ENCODE data around the gene SH3D19. TPM values are rescaled to one million over a fixed set of nuclear protein-coding genes. Genes with fewer than 3 reads are reported as not detected.
A peak's percentile ranks its signal among the peaks of the same experiment; 100 is the strongest.
"Not testable (repeated sequence)": the region's sequence is repeated elsewhere in the genome, so short reads cannot be mapped to it uniquely, and the experiment has no call there.

Gene SH3D19
- total and polyA plus RNA-seq, 4 donors, result 22.1 to 69.2 (median 50.8) TPM

- 4 to 5% methylated on average over 21 of the region's 21 CpGs for WGBS, 2 donors
- Histone ChIP-seq H3K9ac (ENCODE audit: insufficient read depth in 1 of 2, low read length in 2 of 2) (peak overlapping the region; percentile 26 to 78), H3K4me1 (ENCODE audit: control insufficient read depth in 5 of 5, insufficient read depth in 5 of 5, low read length in 5 of 5) (peaks cover 0 to 27% (median 4%) of the 10 kb centered on the region in 5 donors), H3K36me3 (ENCODE audit: control insufficient read depth in 4 of 4, insufficient read depth in 4 of 4, low read length in 4 of 4) (no peaks in the 10 kb centered on the region), H3K9me3 (ENCODE audit: control insufficient read depth in 4 of 4, insufficient read depth in 3 of 4, low read length in 3 of 4) (no peaks in the 10 kb centered on the region), H3K27ac (ENCODE audit: low read depth in 1 of 2, low read length in 1 of 2) (peak overlapping the region; percentile 93 to 99), H3K4me3 (peak overlapping the region; percentile 81), H3K27me3 (ENCODE audit: control insufficient read depth in 3 of 3, insufficient read depth in 3 of 3, low read length in 2 of 3) (no peaks in the 10 kb centered on the region)
- ATAC-seq (ENCODE audit: insufficient read depth, low FRiP score) (peak; percentile 66), DNase-seq (peak; percentile 55 to 65 (median 62))
- no peak for TF ChIP-seq CTCF (IDR thresholded peaks at IDR 0.05; ENCODE audit: control extremely low read depth, extremely low read depth)
Measured at GRCh38 chr4:151324752-151325110, 674 bp downstream of the SH3D19 start.

GRCh38 chr4:151324124-151324751, 1.2 kb downstream of the SH3D19 start:
- Histone ChIP-seq H3K9me3 (ENCODE audit: control insufficient read depth in 4 of 4, insufficient read depth in 3 of 4, low read length in 3 of 4) (no peaks in the 10 kb centered on the region), H3K4me3 (peak overlapping the region; percentile 81), H3K4me1 (ENCODE audit: control insufficient read depth in 5 of 5, insufficient read depth in 5 of 5, low read length in 5 of 5) (peaks cover 0 to 27% (median 4%) of the 10 kb centered on the region in 5 donors), H3K27ac (ENCODE audit: low read depth in 1 of 2, low read length in 1 of 2) (peak overlapping the region in 1 of 2 donors; percentile 99), H3K9ac (ENCODE audit: insufficient read depth in 1 of 2, low read length in 2 of 2) (peak overlapping the region in 1 of 2 donors; percentile 26), H3K27me3 (ENCODE audit: control insufficient read depth in 3 of 3, insufficient read depth in 3 of 3, low read length in 2 of 3) (no peaks in the 10 kb centered on the region), H3K36me3 (ENCODE audit: control insufficient read depth in 4 of 4, insufficient read depth in 4 of 4, low read length in 4 of 4) (no peaks in the 10 kb centered on the region)
- DNase-seq (peak in 1 of 3 donors; percentile 65), ATAC-seq (ENCODE audit: insufficient read depth, low FRiP score) (no peak)
- no peak for TF ChIP-seq CTCF (IDR thresholded peaks at IDR 0.05; ENCODE audit: control extremely low read depth, extremely low read depth)
- WGBS, 2 donors, result 37 to 38% methylated on average over 12 of the region's 12 CpGs

- H3K27me3 ChIP-seq (ENCODE audit: control insufficient read depth in 3 of 3, insufficient read depth in 3 of 3, low read length in 2 of 3), result no peaks in the 10 kb centered on the region
- H3K9me3 ChIP-seq (ENCODE audit: control insufficient read depth in 4 of 4, insufficient read depth in 3 of 4, low read length in 3 of 4), result no peaks in the 10 kb centered on the region
- TF ChIP-seq CTCF (IDR thresholded peaks at IDR 0.05; ENCODE audit: control extremely low read depth, extremely low read depth), result no peak
- H3K4me3 ChIP-seq, result peak overlapping the region; percentile 31
- 86 to 88% methylated on average over 1 of the region's 1 CpG for WGBS, 2 donors
- DNase-seq (peak in 1 of 3 donors; percentile 11), ATAC-seq (ENCODE audit: insufficient read depth, low FRiP score) (no peak)
- H3K9ac ChIP-seq (ENCODE audit: insufficient read depth in 1 of 2, low read length in 2 of 2), result no peak overlapping the region
- no peaks in the 10 kb centered on the region for H3K36me3 ChIP-seq (ENCODE audit: control insufficient read depth in 4 of 4, insufficient read depth in 4 of 4, low read length in 4 of 4)
- peak overlapping the region in 1 of 2 donors; percentile 99 for H3K27ac ChIP-seq (ENCODE audit: low read depth in 1 of 2, low read length in 1 of 2)
- H3K4me1 ChIP-seq (ENCODE audit: control insufficient read depth in 5 of 5, insufficient read depth in 5 of 5, low read length in 5 of 5), result peaks cover 0 to 27% (median 4%) of the 10 kb centered on the region in 5 donors
Measured at GRCh38 chr4:151323667-151324066, 1.7 kb downstream of the SH3D19 start.

- peak in 2 of 3 donors; percentile 13 to 28 for DNase-seq
- Histone ChIP-seq H3K27me3 (ENCODE audit: control insufficient read depth in 3 of 3, insufficient read depth in 3 of 3, low read length in 2 of 3) (no peaks in the 10 kb centered on the region), H3K9ac (ENCODE audit: insufficient read depth in 1 of 2, low read length in 2 of 2) (no peak overlapping the region), H3K9me3 (ENCODE audit: control insufficient read depth in 4 of 4, insufficient read depth in 3 of 4, low read length in 3 of 4) (no peaks in the 10 kb centered on the region), H3K4me3 (no peak overlapping the region), H3K36me3 (ENCODE audit: control insufficient read depth in 4 of 4, insufficient read depth in 4 of 4, low read length in 4 of 4) (no peaks in the 10 kb centered on the region), H3K4me1 (ENCODE audit: control insufficient read depth in 5 of 5, insufficient read depth in 5 of 5, low read length in 5 of 5) (peaks cover 0 to 27% (median 4%) of the 10 kb centered on the region in 5 donors), H3K27ac (ENCODE audit: low read depth in 1 of 2, low read length in 1 of 2) (no peak overlapping the region)
- TF ChIP-seq CTCF (IDR thresholded peaks at IDR 0.05; ENCODE audit: control extremely low read depth, extremely low read depth), result no peak
- ATAC-seq (ENCODE audit: insufficient read depth, low FRiP score), result no peak
Measured at GRCh38 chr4:151322570-151322969, 2.8 kb downstream of the SH3D19 start.

GRCh38 chr4:151322161-151322560, 3.2 kb downstream of the SH3D19 start:
- H3K9me3 ChIP-seq (ENCODE audit: control insufficient read depth in 4 of 4, insufficient read depth in 3 of 4, low read length in 3 of 4); H3K27me3 ChIP-seq (ENCODE audit: control insufficient read depth in 3 of 3, insufficient read depth in 3 of 3, low read length in 2 of 3); H3K9ac ChIP-seq (ENCODE audit: insufficient read depth in 1 of 2, low read length in 2 of 2); H3K4me3 ChIP-seq; H3K36me3 ChIP-seq (ENCODE audit: control insufficient read depth in 4 of 4, insufficient read depth in 4 of 4, low read length in 4 of 4); DNase-seq; ATAC-seq (ENCODE audit: insufficient read depth, low FRiP score): not testable (repeated sequence)
- WGBS, 2 donors, result 85 to 87% methylated on average over 4 of the region's 4 CpGs
- Histone ChIP-seq H3K27ac (ENCODE audit: low read depth in 1 of 2, low read length in 1 of 2) (peak overlapping the region in 1 of 2 donors; percentile 5), H3K4me1 (ENCODE audit: control insufficient read depth in 5 of 5, insufficient read depth in 5 of 5, low read length in 5 of 5) (peaks cover 0 to 27% (median 4%) of the 10 kb centered on the region in 5 donors)

Measured in lung (tissue), 12 donors.